Astrocyte of the cerebellum (primary cell): Measurements from ENCODE around the gene IFNA1.
A peak's percentile ranks its signal among the peaks of the same experiment; 100 is the strongest.

Experiments
- DNase-seq: peaks from one replicate; pipeline ENCODE4 v3.0.0-alpha.2; 2011; ENCODE audit warnings: low read depth
- H3K4me3 ChIP-seq: 2 replicates; pipeline ENCODE4 v1.5.1; 2011; ENCODE audit warnings: mild to moderate bottlenecking, low read depth, low read length, moderate library complexity
- CTCF ChIP-seq: IDR thresholded peaks from 2 replicates; pipeline ENCODE4 v1.5.1; 2012; ENCODE audit warnings: low read length, low read depth, moderate library complexity, mild to moderate bottlenecking; ENCODE audit errors: missing control alignments
- in situ Hi-C: cut with HindIII; loops from 2 replicates; pipeline ENCODE4 v1.10.0; 2017; ENCODE audit warnings: low sequenced_read_pairs

The IFNA1 gene

GRCh38 chr9:21440139-21440538, at the start of gene IFNA1:
Gene IFNA1 (plus strand): TSS chr9:21440439. CDS start chr9:21440508, 69 bp downstream.
- no peak for TF ChIP-seq CTCF
- no peak for DNase-seq
- in situ Hi-C loops: no loop called here
- no peak within 1 kb of the TSS for H3K4me3 ChIP-seq

- in situ Hi-C loops: no loop called here
- DNase-seq: no peak
Observed at GRCh38 chr9:21392270-21392669, 48.0 kb upstream of the IFNA1 start.

GRCh38 chr9:21395778-21396717, 44.2 kb upstream of the IFNA1 start:
- DNase-seq: no peak
- peak overlapping the region; percentile 58 for H3K4me3 ChIP-seq
- peak; percentile 86 for TF ChIP-seq CTCF
- in situ Hi-C loops: no loop called here

More at GRCh38 chr9:21392270-21392669, 48.0 kb upstream of the IFNA1 start:
- TF ChIP-seq CTCF: peak; percentile 47
- no peak overlapping the region for H3K4me3 ChIP-seq

- in situ Hi-C loops: no loop called here
- H3K4me3 ChIP-seq: no peak overlapping the region
- no peak for DNase-seq
- TF ChIP-seq CTCF: no peak
Observed at GRCh38 chr9:21398955-21399489, 41.2 kb upstream of the IFNA1 start.

- H3K4me3 ChIP-seq: no peak overlapping the region
- TF ChIP-seq CTCF: no peak
- in situ Hi-C loops: loop anchor here (5.0 kb wide), 1 partner anchor 68 kb away; no protein-coding TSS in a partner anchor
- no peak for DNase-seq
Observed at GRCh38 chr9:21399956-21400355, 40.3 kb upstream of the IFNA1 start.

- in situ Hi-C loops: loop anchor here (5.0 kb wide), 1 partner anchor 70 kb away; no protein-coding TSS in a partner anchor
- no peak for TF ChIP-seq CTCF
- DNase-seq: no peak
- peak overlapping the region; percentile 48 for H3K4me3 ChIP-seq
Observed at GRCh38 chr9:21402386-21403251, 37.6 kb upstream of the IFNA1 start.
